HepG2 (cell line): ENCODE results near the gene IGLL1. TPM values are rescaled to one million over a fixed set of nuclear protein-coding genes. Genes with fewer than 3 reads are reported as not detected.

Experiments
- ATAC-seq: fragments of 200-7000 bp; cut with Tn5 transposase; 3 replicates; pipeline ENCODE4 v1.9.1; 2020; ENCODE audit warnings: mild to moderate bottlenecking, moderate library complexity
- BruUV-seq: library from RNA; stranded (reverse); fragments of 400-500 nt; replicated peaks from 2 replicates; lab custom pipeline; 2021; lab: Mats Ljungman, UMichigan
- CTCF ChIA-PET: fragments of 300-600 bp; formaldehyde crosslinking; extraction: SDS; loops from one replicate; lab custom pipeline; 2021; ENCODE audit warnings: low total read pairs, inconsistent platforms, low intra/inter-chr PET ratio; lab: Yijun Ruan, JAX
- POLR2A ChIA-PET: fragments of 350-600 bp; sonication (Branson Sonifier 250); formaldehyde crosslinking; loops from one replicate; lab custom pipeline; 2020; ENCODE audit warnings: antibody characterized with exemption, inconsistent platforms; lab: Yijun Ruan, JAX
- DNase-seq: peaks from one replicate; pipeline ENCODE4 v3.0.0-alpha.2; 2015; ENCODE audit warnings: low spot score
- FAIRE-seq: peaks from 3 replicates; lab custom pipeline; 2011; peaks lifted over from hg19 to GRCh38; lab: Jason Lieb, UNC
- H2AFZ ChIP-seq: one replicate; pipeline ENCODE4 v1.6.1; 2011; ENCODE audit warnings: low read length, inconsistent platforms
- H3K27ac ChIP-seq: fragments of 300-600 bp; 3 replicates; pipeline ENCODE4 v1.8.0; 2011; ENCODE audit warnings: mixed run types, mild to moderate bottlenecking, mixed read lengths, low read length, inconsistent platforms; ENCODE audit not compliant: insufficient read depth; ENCODE audit errors: extremely low read length
- H3K27me3 ChIP-seq, 2 experiments: fragments of 200-600 bp in 1 of 2; 2 replicates in 1 of 2; 3 replicates in 1 of 2; pipeline versions ENCODE4 v1.6.0 to v1.8.0; 2011; ENCODE audit warnings: low read length in 2 of 2, mild to moderate bottlenecking in 2 of 2, moderate library complexity in 2 of 2, inconsistent platforms in 1 of 2; ENCODE audit not compliant: insufficient read depth in 2 of 2, control insufficient read depth in 1 of 2
- H3K36me3 ChIP-seq, 2 experiments: fragments of 200-600 bp in 1 of 2; replicated peaks in 1 of 2; 2 replicates in 1 of 2; 3 replicates in 1 of 2; pipeline versions ENCODE4 v1.5.1 to v1.8.0; 2011; ENCODE audit warnings: low read length in 2 of 2, inconsistent platforms in 1 of 2; ENCODE audit not compliant: insufficient read depth in 2 of 2, control insufficient read depth in 1 of 2
- H3K4me1 ChIP-seq: 2 replicates; pipeline ENCODE4 v1.5.1; 2012; ENCODE audit warnings: low read length, inconsistent platforms; ENCODE audit not compliant: insufficient read depth
- H3K4me2 ChIP-seq: 2 replicates; pipeline ENCODE4 v1.6.0; 2011; ENCODE audit warnings: low read depth, low read length, inconsistent platforms
- H3K4me3 ChIP-seq, 3 experiments: fragments of 200-600 bp in 1 of 3; sonication (generic), shearing (Covaris generic) in 1 of 3; replicated peaks in 1 of 3; 2 replicates each; pipeline ENCODE4 v1.5.1; 2011 to 2016; ENCODE audit warnings: low read length in 3 of 3, inconsistent platforms in 2 of 3, low read depth in 2 of 3, mild to moderate bottlenecking in 2 of 3, control low read depth in 1 of 3, mixed read lengths in 1 of 3; ENCODE audit not compliant: insufficient read depth in 1 of 3
- H3K79me2 ChIP-seq: one replicate; pipeline ENCODE4 v1.6.1; 2011; ENCODE audit warnings: low read length, inconsistent platforms; ENCODE audit not compliant: insufficient read depth
- H3K9ac ChIP-seq: 2 replicates; pipeline ENCODE4 v1.6.0; 2011; ENCODE audit warnings: mild to moderate bottlenecking, low read depth, low read length, inconsistent platforms; ENCODE audit not compliant: insufficient read depth
- H3K9me3 ChIP-seq: 2 replicates; pipeline ENCODE4 v1.5.1; 2012; ENCODE audit warnings: mild to moderate bottlenecking, low read length
- H4K20me1 ChIP-seq: 2 replicates; pipeline ENCODE4 v1.6.0; 2011; ENCODE audit warnings: inconsistent platforms, mild to moderate bottlenecking, low read length, moderate library complexity; ENCODE audit not compliant: insufficient read depth
- NFKB2 ChIP-seq: sonication (generic); formaldehyde crosslinking; IDR thresholded peaks from 2 replicates; pipeline ENCODE4 v1.4.0; 2020; ENCODE audit warnings: missing genetic modification reagents, borderline replicate concordance
- ZBTB3 ChIP-seq: sonication (generic); formaldehyde crosslinking; IDR thresholded peaks from 2 replicates; pipeline ENCODE4 v1.4.0; 2020; ENCODE audit warnings: low read depth, mild to moderate bottlenecking, moderate library complexity, missing genetic modification reagents, borderline replicate concordance
- WGBS: methylation state at CpG from one replicate; pipeline ENCODE4 v1.1.6; 2017; ENCODE audit warnings: low lambda C conversion rate; 5-methylcytosine and 5-hydroxymethylcytosine counted together
- in situ Hi-C: cut with HindIII; loops from 2 replicates; pipeline ENCODE4 v1.10.0; 2017; ENCODE audit warnings: low pct_unique_long_range_greater_than_20kb; ENCODE audit not compliant: extremely low pct_ligation_motif_present
- intact Hi-C: fragments of 100-400 bp; cut with micrococcal nuclease; formaldehyde crosslinking; loops from one replicate; pipeline ENCODE4 v1.10.0; 2022; ENCODE audit not compliant: unreplicated experiment
- polyA plus RNA-seq, 8 experiments: library from polyadenylated mRNA; depleted of rRNA in 3 of 8; stranded (reverse) in 7 of 8; unstranded in 1 of 8; fragments of >200 nt; fragmentation: Illumina TruSeq in 4 of 8; extraction: Trizol in 4 of 8; gene quantifications; 2 replicates each; pipeline versions ENCODE4 v1.2.1 to v1.2.3, GENCODE V29; 2011 to 2016; ENCODE audit warnings: low read depth in 4 of 8, missing spikeins in 1 of 8, mixed read lengths in 1 of 8; ENCODE audit not compliant: insufficient read depth in 1 of 8
- total RNA-seq, 5 experiments: library from RNA; depleted of rRNA; stranded (reverse); fragments of >200 nt; fragmentation: Illumina TruSeq; extraction: Trizol; gene quantifications; 2 replicates each; pipeline ENCODE4 v1.2.3, GENCODE V29; 2016; ENCODE audit warnings: low read depth in 1 of 5
- TF ChIP-seq, protein P1 (sequence below): sonication (generic); formaldehyde crosslinking; IDR thresholded peaks from 2 replicates; pipeline ENCODE4 v1.5.1; 2020; ENCODE audit warnings: mild to moderate bottlenecking, missing genetic modification reagents, moderate library complexity

The IGLL1 gene
- total and polyA plus RNA-seq, 2 of the 13 experiments (the other 11 are each of a cell fraction or from before 2014, with no cell fraction given): not detected

DNA sequence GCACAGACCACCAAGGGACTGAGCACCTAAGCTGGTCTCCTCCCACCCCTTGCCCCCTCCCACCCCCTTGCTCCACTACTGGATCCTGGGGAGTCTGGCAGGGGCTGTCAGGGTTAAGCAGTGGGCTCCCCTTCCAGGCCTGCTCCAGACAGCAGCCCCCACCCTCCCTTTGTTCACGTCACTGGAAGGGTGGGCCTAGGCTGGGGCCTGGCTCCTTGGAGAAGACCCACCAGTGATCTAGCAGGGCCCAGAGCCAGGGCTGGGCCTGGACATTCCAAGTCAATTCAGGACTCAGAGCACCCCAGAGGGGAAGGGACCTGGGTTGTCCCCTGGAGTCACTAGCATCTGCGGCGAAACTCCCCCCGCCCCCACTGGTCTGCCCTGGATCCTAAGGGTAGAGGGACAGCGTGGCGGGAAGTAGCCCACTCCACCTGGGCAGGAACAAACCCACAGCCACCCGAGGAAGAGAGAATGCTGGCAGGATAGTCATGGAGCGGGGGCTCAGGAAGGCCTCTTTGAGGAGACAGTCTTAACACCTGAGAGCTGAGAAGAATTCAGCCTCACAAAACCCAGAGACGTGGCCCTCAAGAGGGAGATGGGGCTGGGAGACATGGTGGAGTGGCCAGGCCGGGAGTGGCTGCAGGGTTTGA lies 45.8 kb downstream of the IGLL1 start:
- Histone ChIP-seq H3K9me3 (no peaks in the 10 kb centered on the region), H3K4me1 (peaks cover 91% of the 10 kb centered on the region), H3K27ac (peak overlapping the region; percentile 62), H3K4me3 (no peak overlapping the region), H3K36me3 (no peaks in the 10 kb centered on the region), H3K9ac (no peak overlapping the region; the same call in 1 of the 2 replicates), H3K79me2 (no peaks in the 10 kb centered on the region), H3K4me2 (no peak overlapping the region), H3K27me3 (no peaks in the 10 kb centered on the region), H2AFZ (no peak overlapping the region), H4K20me1 (no peaks in the 10 kb centered on the region)
- intact Hi-C loops: no loop called here
- BruUV-seq: no TSS peak
- ChIA-PET CTCF (no interaction called here), POLR2A (interaction anchor here (2.8 kb wide), 1 partner anchor 12 kb away, joined by 16 read pairs; no protein-coding TSS in a partner anchor)
- TF ChIP-seq NFKB2 (CRISPR knock-in tag) (0 out of 2 replicates have a peak, but pooled peaks have one; percentile 7), ZBTB3 (no peak)
- TF ChIP-seq, protein P1, sequence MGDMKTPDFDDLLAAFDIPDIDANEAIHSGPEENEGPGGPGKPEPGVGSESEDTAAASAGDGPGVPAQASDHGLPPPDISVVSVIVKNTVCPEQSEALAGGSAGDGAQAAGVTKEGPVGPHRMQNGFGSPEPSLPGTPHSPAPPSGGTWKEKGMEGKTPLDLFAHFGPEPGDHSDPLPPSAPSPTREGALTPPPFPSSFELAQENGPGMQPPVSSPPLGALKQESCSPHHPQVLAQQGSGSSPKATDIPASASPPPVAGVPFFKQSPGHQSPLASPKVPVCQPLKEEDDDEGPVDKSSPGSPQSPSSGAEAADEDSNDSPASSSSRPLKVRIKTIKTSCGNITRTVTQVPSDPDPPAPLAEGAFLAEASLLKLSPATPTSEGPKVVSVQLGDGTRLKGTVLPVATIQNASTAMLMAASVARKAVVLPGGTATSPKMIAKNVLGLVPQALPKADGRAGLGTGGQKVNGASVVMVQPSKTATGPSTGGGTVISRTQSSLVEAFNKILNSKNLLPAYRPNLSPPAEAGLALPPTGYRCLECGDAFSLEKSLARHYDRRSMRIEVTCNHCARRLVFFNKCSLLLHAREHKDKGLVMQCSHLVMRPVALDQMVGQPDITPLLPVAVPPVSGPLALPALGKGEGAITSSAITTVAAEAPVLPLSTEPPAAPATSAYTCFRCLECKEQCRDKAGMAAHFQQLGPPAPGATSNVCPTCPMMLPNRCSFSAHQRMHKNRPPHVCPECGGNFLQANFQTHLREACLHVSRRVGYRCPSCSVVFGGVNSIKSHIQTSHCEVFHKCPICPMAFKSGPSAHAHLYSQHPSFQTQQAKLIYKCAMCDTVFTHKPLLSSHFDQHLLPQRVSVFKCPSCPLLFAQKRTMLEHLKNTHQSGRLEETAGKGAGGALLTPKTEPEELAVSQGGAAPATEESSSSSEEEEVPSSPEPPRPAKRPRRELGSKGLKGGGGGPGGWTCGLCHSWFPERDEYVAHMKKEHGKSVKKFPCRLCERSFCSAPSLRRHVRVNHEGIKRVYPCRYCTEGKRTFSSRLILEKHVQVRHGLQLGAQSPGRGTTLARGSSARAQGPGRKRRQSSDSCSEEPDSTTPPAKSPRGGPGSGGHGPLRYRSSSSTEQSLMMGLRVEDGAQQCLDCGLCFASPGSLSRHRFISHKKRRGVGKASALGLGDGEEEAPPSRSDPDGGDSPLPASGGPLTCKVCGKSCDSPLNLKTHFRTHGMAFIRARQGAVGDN (CRISPR knock-in tag): no peak
- DNase-seq (no peak), FAIRE-seq (no peak), ATAC-seq (no peak)
- 95% methylated on average over 8 of the region's 10 CpGs for WGBS
- in situ Hi-C loops: no loop called here
